Measurements from ENCODE around the gene CEP350. TPM values are rescaled to one million over a fixed set of nuclear protein-coding genes. Genes with fewer than 3 reads are reported as not detected.
"Not testable (repeated sequence)": the region's sequence is repeated elsewhere in the genome, so short reads cannot be mapped to it uniquely, and the experiment has no call there.

CEP350 gene
- total RNA-seq, 4 donors from 2014 or later: 74.4 to 89.0 (median 82.0) TPM

DNA sequence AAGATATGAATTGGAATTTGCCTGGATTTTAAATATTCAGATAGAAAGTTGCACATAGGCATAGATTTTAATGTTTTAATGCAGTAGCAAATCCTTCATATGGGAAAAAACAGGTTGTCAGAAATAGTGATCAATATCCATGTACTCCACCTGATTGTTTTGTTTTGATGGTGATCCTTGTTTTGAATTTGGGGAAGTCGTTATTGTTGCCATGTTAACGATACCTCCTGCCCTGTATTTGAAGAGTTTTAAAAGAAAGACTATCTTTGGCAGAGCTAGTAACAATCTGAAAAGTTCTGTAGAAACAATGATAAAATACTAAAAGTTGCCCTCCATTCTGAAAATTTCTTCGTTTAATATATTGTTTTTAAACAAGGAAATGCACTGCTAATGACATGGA is 1.1 kb downstream of the CEP350 start:
- no peak for TF ChIP-seq POLR2A (IDR thresholded peaks at IDR 0.05)
- TF ChIP-seq POLR2AphosphoS5 (IDR thresholded peaks at IDR 0.05): no peak
- TF ChIP-seq, protein P1, sequence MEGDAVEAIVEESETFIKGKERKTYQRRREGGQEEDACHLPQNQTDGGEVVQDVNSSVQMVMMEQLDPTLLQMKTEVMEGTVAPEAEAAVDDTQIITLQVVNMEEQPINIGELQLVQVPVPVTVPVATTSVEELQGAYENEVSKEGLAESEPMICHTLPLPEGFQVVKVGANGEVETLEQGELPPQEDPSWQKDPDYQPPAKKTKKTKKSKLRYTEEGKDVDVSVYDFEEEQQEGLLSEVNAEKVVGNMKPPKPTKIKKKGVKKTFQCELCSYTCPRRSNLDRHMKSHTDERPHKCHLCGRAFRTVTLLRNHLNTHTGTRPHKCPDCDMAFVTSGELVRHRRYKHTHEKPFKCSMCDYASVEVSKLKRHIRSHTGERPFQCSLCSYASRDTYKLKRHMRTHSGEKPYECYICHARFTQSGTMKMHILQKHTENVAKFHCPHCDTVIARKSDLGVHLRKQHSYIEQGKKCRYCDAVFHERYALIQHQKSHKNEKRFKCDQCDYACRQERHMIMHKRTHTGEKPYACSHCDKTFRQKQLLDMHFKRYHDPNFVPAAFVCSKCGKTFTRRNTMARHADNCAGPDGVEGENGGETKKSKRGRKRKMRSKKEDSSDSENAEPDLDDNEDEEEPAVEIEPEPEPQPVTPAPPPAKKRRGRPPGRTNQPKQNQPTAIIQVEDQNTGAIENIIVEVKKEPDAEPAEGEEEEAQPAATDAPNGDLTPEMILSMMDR (IDR thresholded peaks at IDR 0.05): no peak
- no peak for TF ChIP-seq EP300 (IDR thresholded peaks at IDR 0.05)
- no peak for ATAC-seq
- no peaks in the 10 kb centered on the region for H3K9me3 ChIP-seq
- WGBS, 2 donors (ENCODE audit: low coverage in 1 of 2): 0% methylated on average over 3 of the region's 3 CpGs
- no peaks in the 10 kb centered on the region for H3K27me3 ChIP-seq
- peak overlapping the region in 3 of 4 donors; percentile 95 to 99 (median 98) for H3K27ac ChIP-seq
- no peaks in the 10 kb centered on the region for H3K36me3 ChIP-seq
- H3K4me3 ChIP-seq: peak overlapping the region; percentile 87 to 94
- peaks cover 0 to 51% (median 11%) of the 10 kb centered on the region in 3 donors for H3K4me1 ChIP-seq

GRCh38 chr1:179958359-179958758 is 3.7 kb downstream of the CEP350 start:
- no peaks in the 10 kb centered on the region for H3K27me3 ChIP-seq
- 64 to 87% methylated on average over 3 of the region's 3 CpGs for WGBS, 2 donors (ENCODE audit: low coverage in 1 of 2)
- no peak for ATAC-seq
- H3K4me3 ChIP-seq: no peak overlapping the region
- H3K36me3 ChIP-seq: no peaks in the 10 kb centered on the region
- no peak for TF ChIP-seq POLR2AphosphoS5 (IDR thresholded peaks at IDR 0.05)
- no peak for TF ChIP-seq POLR2A (IDR thresholded peaks at IDR 0.05)
- no peak for TF ChIP-seq EP300 (IDR thresholded peaks at IDR 0.05)
- TF ChIP-seq, protein P1 (IDR thresholded peaks at IDR 0.05): no peak
- no peak overlapping the region for H3K27ac ChIP-seq
- H3K9me3 ChIP-seq: no peaks in the 10 kb centered on the region
- peaks cover 0 to 47% (median 10%) of the 10 kb centered on the region in 3 donors for H3K4me1 ChIP-seq

DNA sequence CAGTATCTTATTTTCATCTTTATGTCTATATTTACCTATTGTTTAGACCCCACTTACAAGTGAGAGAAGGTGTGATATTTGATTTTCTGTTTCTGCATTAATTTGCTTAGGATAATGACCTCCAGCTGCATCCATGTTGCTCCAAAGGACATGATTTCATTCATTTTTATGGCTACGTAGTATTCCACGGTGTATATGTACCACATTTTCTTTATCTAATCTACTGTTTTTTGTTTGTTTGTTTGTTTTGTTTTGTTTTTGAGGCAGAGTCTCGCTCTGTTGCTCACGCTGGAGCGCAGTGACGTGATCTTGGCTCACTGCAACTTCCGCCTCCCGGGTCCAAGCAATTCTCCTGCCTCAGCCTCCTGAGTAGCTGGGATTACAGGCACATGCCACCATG is 7.6 kb downstream of the CEP350 start:
- H3K36me3 ChIP-seq, ATAC-seq, H3K27ac ChIP-seq, H3K27me3 ChIP-seq, H3K4me3 ChIP-seq, H3K9me3 ChIP-seq: not testable (repeated sequence)
- 95 to 98% methylated on average over 8 of the region's 8 CpGs for WGBS, 2 donors (ENCODE audit: low coverage in 1 of 2)
- H3K4me1 ChIP-seq: peaks cover 0 to 37% (median 0%) of the 10 kb centered on the region in 3 donors

- no peak overlapping the region for H3K4me3 ChIP-seq
- H3K9me3 ChIP-seq: no peaks in the 10 kb centered on the region
- no peaks in the 10 kb centered on the region for H3K36me3 ChIP-seq
- no peaks in the 10 kb centered on the region for H3K27me3 ChIP-seq
- peaks cover 4 to 49% (median 6%) of the 10 kb centered on the region in 3 donors for H3K4me1 ChIP-seq
- TF ChIP-seq POLR2A (IDR thresholded peaks at IDR 0.05) (no peak), EP300 (IDR thresholded peaks at IDR 0.05) (no peak), POLR2AphosphoS5 (IDR thresholded peaks at IDR 0.05) (no peak)
- TF ChIP-seq, protein P1 (IDR thresholded peaks at IDR 0.05): no peak
- no peak for ATAC-seq
- no peak overlapping the region for H3K27ac ChIP-seq
Observed at GRCh38 chr1:179966551-179966950, 11.9 kb downstream of the CEP350 start.

GRCh38 chr1:179968284-179968993 is 13.8 kb downstream of the CEP350 start:
- Histone ChIP-seq H3K4me3 (no peak overlapping the region), H3K4me1 (peaks cover 4 to 63% (median 6%) of the 10 kb centered on the region in 3 donors), H3K36me3 (no peaks in the 10 kb centered on the region), H3K27ac (peak overlapping the region in 3 of 4 donors; percentile 72 to 78 (median 75)), H3K27me3 (no peaks in the 10 kb centered on the region), H3K9me3 (no peaks in the 10 kb centered on the region)
- no peak for ATAC-seq
- WGBS, 2 donors (ENCODE audit: low coverage in 1 of 2): 92 to 96% methylated on average over 4 to 6 of the region's 6 CpGs
- TF ChIP-seq POLR2AphosphoS5 (IDR thresholded peaks at IDR 0.05) (no peak), POLR2A (IDR thresholded peaks at IDR 0.05) (no peak), EP300 (IDR thresholded peaks at IDR 0.05) (no peak)
- TF ChIP-seq, protein P1 (IDR thresholded peaks at IDR 0.05): no peak
